GM18951 (cell line): ENCODE results near the gene GAS2L2.

Source experiments
- POLR2A ChIP-seq: IDR thresholded peaks from 4 replicates; pipeline ENCODE4 v1.6.1; 2011; ENCODE audit warnings: mild to moderate bottlenecking; ENCODE audit not compliant: insufficient read length, insufficient read depth; ENCODE audit errors: extremely low read depth
- in situ Hi-C: fragments of 300-500 bp; cut with MboI; formaldehyde crosslinking; loops from one replicate; pipeline ENCODE4 v1.12.0; 2022; ENCODE audit warnings: low sequenced_read_pairs, mixed read lengths, inconsistent platforms; ENCODE audit not compliant: unreplicated experiment

GAS2L2 gene

DNA sequence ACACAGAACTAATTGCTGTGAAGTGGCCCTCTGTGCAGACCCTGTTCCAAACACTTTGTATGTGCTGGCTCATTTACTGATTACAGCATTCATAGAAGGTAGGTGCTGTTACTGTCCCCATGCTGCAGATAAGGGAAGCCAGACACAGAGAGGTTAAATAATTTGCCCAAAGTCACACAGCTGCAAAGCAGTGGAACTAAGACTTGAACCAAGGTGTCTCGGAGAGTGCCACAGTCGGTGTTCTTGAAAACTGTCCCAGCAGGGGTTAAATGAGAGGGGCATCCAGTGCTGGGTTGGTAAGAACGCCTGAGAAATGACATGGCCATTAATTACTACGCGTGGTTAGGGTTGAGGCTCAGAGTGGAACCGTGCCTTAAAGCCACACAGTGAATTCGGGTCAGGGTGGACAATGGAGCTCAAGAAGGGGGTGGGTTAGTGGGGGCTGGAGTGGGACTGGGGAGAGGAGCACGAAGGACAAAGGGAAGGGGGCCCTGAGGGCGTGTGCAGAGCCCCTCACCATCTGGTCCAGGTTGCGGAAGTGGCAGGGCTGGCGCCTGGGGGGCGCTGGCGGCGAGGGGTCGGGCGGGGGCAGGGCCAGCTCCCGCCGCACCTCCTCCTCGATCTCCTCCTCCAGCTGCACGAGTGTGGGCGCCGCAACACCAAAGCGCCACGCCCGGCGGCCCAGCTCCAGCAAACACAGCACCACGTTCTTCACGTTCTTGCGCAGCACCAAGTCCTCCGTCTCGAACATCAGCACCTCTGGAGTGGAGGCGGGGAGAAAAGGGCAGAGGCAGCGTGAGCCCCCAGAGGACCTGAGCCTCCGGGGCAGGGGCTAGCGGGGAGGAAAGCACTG is 3.3 kb downstream of the GAS2L2 start:
- no peak for TF ChIP-seq POLR2A
- in situ Hi-C loops: loop anchor here (10.0 to 25.0 kb wide), 2 partner anchors 145 to 587 kb away; no protein-coding TSS in a partner anchor

DNA sequence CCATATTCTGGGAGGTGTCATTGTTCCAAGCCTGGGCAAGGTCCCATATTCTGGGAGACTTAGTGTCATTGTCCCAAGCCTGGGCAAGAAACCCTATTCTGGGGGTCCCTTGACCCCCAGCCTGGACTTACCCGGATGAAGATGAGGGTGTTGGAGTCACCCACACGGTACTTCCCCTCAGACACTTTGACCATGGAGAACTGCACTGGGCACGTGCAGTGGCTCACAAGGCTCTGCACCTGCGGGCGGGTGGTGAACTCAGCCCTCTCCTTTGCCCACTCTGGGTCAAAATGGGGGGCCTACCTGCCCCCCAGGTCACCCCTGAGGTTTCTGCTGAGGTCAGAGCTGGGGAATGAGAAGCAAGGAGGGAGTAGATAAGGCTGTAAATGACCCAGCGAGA is 4.1 kb downstream of the GAS2L2 start:
- in situ Hi-C loops: loop anchor here (10.0 to 25.0 kb wide), 2 partner anchors 144 to 587 kb away; no protein-coding TSS in a partner anchor
- TF ChIP-seq POLR2A: no peak

DNA sequence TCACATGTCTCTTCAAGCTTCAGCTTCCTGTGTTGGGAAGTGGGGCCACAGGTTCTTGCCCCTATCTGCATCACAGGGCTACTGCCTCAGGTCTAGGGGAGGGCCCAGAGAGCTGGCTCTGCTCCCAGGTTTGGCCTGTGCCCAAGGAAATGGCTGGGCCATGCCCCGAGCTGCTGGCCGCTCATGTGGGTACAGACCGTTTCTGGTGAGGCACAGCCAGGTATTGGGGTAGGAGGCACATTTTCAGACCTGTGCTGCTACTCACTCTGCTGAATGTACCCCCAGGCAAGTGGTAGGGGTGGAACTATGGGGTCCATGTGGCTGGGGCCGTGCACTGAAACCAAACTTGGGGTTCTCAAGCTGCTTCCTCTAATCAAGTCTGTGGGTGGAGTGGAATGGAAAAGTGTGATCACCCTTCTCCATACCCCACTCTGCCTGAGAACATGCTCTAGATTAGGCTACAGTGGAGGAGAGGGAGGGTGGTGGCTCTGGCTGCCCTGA is 4.6 kb downstream of the GAS2L2 start:
- TF ChIP-seq POLR2A: no peak
- in situ Hi-C loops: loop anchor here (10.0 to 25.0 kb wide), 2 partner anchors 144 to 586 kb away; no protein-coding TSS in a partner anchor

DNA sequence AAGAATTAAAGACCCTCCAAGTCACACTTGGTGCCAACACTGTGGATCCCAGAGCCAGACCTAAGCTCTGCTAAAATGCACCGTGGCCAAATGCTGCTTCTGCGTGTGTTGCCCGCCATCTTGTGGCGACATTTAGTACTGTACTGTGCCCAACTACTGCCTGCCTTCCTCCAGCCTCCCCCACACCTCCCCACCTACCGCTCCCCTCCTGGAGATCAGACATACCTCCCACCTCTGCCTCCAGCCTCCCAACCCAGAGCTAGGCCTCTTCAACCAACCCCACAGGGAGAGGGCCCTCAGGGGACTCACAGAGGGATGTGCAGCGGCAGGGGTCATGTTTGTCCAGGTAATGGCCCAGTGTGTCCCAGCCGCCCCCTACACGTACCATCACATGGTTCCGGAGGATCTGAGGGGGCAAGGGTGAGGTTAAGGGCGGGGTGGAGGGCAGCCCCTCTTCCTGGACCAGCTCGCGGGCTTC is 5.5 kb downstream of the GAS2L2 start:
- in situ Hi-C loops: loop anchor here (10.0 to 25.0 kb wide), 2 partner anchors 143 to 585 kb away; no protein-coding TSS in a partner anchor
- no peak for TF ChIP-seq POLR2A

DNA sequence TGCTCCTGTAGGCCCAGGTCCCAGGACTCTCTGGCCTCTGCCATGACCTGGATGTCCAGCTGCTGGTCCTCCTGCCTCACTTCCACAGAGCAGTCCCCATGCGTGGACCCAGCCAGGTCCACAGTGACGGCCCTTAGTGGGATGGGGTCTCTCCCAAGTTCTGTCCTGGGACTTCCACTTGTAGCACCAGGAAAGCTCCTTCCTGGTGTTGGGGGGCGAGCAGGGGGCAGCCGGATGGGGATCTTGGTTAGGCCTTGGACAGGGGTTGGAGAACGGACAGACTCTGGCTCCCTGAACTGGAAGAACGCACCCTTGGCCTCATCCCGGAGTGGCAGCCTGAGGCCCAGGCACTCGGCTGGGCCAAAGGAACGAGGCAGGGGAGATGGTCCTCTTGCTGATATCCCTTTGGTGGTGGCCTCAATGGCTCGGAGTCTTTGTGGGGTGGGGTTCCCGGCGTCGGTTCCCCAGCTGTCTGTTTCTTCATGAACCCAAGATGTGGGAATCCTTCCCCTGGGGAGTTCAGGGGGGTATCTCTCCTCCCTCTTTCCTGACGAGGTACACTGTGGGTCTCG is 7.2 kb downstream of the GAS2L2 start:
- no peak for TF ChIP-seq POLR2A
- in situ Hi-C loops: loop anchor here (10.0 to 25.0 kb wide), 2 partner anchors 141 to 584 kb away; no protein-coding TSS in a partner anchor

DNA sequence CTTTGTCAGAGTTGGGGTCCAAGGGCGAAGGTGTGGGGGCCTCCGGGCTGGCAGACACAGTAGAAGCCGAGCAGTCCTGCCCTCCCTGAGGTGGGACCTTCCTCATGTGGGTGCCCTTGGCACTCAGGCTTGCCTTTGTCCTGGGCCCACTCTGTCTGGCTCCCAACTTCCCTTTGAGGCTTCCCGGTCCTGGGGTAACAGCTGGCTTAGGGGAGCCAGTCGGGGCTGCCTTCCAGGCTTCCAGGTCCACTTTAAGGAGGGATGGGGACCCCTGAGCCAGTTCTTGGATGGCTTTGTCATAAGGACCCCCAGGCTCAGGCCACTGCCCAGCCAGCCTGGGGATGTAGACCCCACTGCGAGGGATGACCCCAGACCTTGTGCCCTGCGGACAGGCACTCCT is 7.8 kb downstream of the GAS2L2 start:
- no peak for TF ChIP-seq POLR2A
- in situ Hi-C loops: loop anchor here (10.0 to 25.0 kb wide), 2 partner anchors 140 to 583 kb away; no protein-coding TSS in a partner anchor

DNA sequence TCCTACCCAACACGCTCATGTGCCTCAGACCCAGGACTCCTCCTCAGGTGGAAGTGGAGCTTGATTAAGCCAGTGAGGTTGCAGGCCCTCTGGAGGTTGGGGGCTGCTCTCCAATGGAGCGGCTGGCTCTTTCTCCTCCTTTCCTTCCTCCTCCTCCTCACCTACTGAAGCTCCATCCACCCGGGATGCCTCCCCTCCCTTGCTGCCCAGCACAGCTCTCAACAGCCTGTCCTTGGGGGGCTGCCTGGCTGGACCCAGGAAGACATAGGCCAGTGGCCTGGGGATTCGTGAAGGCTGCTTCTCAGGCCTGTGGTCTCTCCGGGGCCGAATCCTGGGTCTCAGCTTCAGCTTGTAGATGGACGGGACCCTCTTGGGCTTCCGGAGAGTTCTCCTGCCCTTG is 8.2 kb downstream of the GAS2L2 start:
- TF ChIP-seq POLR2A: no peak
- in situ Hi-C loops: loop anchor here (10.0 to 25.0 kb wide), 2 partner anchors 140 to 583 kb away; no protein-coding TSS in a partner anchor

DNA sequence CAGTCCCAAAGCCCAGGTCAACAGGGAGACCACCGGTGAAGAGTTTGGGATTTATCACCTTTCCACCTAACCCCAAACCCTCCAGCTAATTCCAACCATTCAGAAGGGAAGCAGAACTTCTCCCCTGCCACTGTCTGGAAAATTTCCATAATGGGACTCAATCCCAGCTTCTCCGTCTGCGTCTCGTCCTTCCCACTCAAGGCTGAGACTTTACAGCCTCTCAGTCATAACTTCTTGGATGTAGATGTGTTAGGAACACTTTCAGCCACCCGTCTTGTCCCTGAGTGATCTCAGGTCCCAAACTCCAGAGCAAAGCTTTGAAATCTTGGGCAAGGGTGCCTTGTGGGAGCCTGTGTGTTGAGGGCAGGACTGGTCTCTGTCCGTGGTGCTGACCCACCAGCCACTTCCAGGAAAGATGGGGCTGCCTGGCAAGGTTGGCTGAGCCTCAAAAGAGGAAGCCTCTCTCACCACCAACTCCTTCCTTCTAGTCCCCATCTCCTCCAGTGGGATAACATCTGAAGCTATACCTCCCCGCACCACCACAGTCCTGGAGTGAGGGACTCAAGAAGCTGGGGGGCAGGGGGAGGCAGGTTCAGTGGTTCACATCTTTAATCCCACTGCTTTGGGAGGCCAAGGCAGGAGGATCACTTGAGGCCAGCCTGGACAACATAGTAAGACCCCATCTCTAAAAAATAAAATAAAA is 9.3 kb downstream of the GAS2L2 start:
- no peak for TF ChIP-seq POLR2A
- in situ Hi-C loops: loop anchor here (10.0 to 25.0 kb wide), 2 partner anchors 139 to 581 kb away; no protein-coding TSS in a partner anchor

DNA sequence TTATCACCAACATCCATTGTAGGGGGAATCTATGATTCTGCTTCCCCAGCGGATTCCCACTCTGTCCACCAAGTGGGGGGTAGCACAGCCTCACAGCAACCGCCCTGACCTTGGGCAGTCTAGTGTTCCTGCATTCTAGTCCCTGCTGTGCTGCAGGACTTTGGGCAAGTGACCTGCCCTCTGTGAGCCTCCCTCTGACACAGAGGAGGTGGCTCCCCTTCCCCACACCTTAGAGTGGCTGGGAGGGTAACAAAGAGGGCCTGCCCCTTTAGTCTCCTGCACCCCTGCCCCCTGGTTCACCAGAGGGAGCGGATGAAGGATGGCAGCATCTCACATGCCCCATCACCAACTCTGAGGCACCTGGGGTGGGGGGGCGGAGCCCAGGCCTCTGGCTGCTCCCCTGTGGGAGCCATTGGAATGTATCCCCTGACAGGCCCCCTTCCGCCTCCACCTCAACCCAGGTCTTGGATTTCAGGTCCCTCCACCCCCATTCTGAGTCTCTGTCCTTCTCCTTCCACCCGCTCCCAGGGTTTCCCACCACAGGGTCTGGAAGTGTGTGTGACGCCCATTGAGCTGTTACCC is 10.1 kb downstream of the GAS2L2 start:
- TF ChIP-seq POLR2A: no peak
- in situ Hi-C loops: loop anchor here (10.0 to 25.0 kb wide), 2 partner anchors 138 to 581 kb away; no protein-coding TSS in a partner anchor

DNA sequence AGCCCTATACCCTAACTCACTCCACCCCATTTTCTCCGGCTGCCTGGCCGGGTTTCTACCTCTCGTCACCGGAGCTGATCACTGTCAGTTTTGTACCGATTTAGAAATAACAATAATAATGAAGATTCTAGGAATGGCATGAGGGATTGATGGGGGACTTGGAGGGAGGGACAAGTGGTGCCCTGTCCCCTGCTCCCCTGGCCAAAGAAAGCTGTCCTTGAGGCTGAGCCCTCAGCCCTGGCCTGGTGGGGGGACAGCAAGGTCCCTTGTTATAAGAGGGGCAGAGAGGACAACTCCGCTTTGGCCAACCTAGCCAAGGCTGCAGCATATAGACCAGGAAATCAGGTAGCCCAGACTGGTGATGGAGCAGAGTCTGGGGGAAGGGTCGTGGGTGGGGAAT is 10.5 kb downstream of the GAS2L2 start:
- in situ Hi-C loops: loop anchor here (10.0 to 25.0 kb wide), 2 partner anchors 138 to 580 kb away; no protein-coding TSS in a partner anchor
- no peak for TF ChIP-seq POLR2A

DNA sequence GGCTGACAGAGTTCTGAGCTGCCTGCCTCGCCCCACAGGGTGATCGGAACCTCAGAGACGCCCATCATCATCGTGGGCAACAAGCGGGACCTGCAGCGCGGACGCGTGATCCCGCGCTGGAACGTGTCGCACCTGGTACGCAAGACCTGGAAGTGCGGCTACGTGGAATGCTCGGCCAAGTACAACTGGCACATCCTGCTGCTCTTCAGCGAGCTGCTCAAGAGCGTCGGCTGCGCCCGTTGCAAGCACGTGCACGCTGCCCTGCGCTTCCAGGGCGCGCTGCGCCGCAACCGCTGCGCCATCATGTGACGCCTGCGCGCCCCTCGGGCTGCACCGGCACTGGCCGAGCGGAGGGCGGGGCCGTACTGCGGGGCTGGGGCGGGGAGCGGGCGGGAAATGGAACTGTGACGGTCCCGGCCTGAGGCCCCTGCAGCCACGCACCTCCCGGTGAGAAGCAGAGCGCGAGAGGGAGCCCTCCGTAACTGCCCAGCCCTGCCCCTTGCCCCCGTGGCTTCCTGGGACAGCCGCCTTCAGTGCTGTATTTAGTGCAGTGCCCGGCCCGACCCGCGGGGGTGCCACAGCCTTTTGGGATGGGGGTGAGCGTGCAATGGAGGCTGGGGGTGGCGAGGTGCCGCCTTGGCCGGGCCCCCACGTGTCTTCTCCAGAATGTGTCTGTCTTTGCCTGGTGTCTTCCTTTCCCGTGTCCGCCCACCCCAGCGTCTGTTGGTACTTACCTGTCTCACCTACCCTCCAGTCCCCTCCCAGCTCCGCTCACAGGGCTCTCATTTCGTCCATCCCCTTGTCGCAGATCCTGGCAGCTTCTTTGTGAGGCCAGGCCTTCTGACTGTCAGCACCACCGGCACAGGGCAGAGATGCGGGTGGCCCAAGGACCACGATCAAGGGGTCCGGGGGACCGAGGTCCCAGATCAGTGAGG is 11.8 kb downstream of the GAS2L2 start:
- TF ChIP-seq POLR2A: no peak
- in situ Hi-C loops: loop anchor here (10.0 to 25.0 kb wide), 2 partner anchors 136 to 579 kb away; no protein-coding TSS in a partner anchor

DNA sequence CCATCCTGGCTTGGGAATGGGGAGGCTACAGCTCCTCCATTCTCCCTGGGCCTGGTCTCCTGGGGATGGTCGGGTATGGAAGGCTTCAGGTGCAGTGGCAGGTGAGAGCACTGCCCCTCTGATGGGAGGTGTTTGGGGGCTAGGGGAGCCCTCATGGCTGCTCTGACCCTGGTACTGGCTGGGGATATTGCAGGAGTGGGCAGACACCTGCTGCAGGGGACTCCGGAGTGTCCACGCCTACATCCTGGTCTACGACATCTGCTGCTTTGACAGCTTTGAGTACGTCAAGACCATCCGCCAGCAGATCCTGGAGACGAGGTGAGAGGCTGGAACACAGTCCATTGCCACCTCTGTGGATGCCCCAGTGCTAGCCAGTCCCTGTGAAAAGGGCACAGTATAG is 12.8 kb downstream of the GAS2L2 start:
- no peak for TF ChIP-seq POLR2A
- in situ Hi-C loops: loop anchor here (10.0 to 25.0 kb wide), 2 partner anchors 135 to 578 kb away; no protein-coding TSS in a partner anchor
